Testis (tissue), 3 donors: ENCODE data around the gene PRR15L. TPM values are rescaled to one million over a fixed set of nuclear protein-coding genes. Genes with fewer than 3 reads are reported as not detected.
A peak's percentile ranks its signal among the peaks of the same experiment; 100 is the strongest.

Experiments
- DNase-seq: peaks from one replicate; pipeline ENCODE4 v3.0.0-alpha.2; 2019
- H3K27ac ChIP-seq, 2 donors: fragments of 200-600 bp; sonication (generic); one replicate each; pipeline ENCODE4 v1.5.1; 2019
- H3K27me3 ChIP-seq: fragments of 200-600 bp; sonication (generic); one replicate; pipeline ENCODE4 v1.5.1; 2019
- H3K36me3 ChIP-seq: fragments of 200-600 bp; sonication (generic); one replicate; pipeline ENCODE4 v1.5.1; 2017; ENCODE audit warnings: low read depth; ENCODE audit errors: missing control alignments
- H3K4me1 ChIP-seq: fragments of 200-600 bp; sonication (generic); one replicate; pipeline ENCODE4 v1.5.1; 2019
- H3K4me3 ChIP-seq, 2 donors: fragments of 200-600 bp; sonication (generic); one replicate each; pipeline ENCODE4 v1.5.1; 2017 to 2019
- H3K9me3 ChIP-seq: fragments of 200-600 bp; sonication (generic); one replicate; pipeline ENCODE4 v1.5.1; 2017
- CTCF ChIP-seq, 3 experiments: fragments of 450-650 bp in 2 of 3; fragments of 200-600 bp in 1 of 3; sonication (generic) in 1 of 3; IDR thresholded peaks; one replicate each; pipeline ENCODE4 v1.5.1; 2016 to 2019; ENCODE audit warnings: antibody characterized with exemption in 3 of 3, mild to moderate bottlenecking in 2 of 3, moderate library complexity in 1 of 3
- POLR2A ChIP-seq: fragments of 450-650 bp; IDR thresholded peaks from one replicate; pipeline ENCODE4 v1.6.1; 2017; ENCODE audit warnings: antibody characterized with exemption, mild to moderate bottlenecking, moderate library complexity
- WGBS, 2 donors: methylation state at CpG; one replicate each; pipeline ENCODE4 v1.1.5; 2018; 5-methylcytosine and 5-hydroxymethylcytosine counted together
- intact Hi-C: fragments of 100-400 bp; cut with DNase I; formaldehyde crosslinking; loops from one replicate; pipeline ENCODE4 v1.15.1; 2023; ENCODE audit warnings: low total_unique reads
- polyA plus RNA-seq: library from polyadenylated mRNA; stranded (reverse); fragments of 350-450 nt; fragmentation: Illumina TruSeq; extraction: RNeasy Lipid Tissue Mini Kit (QIAGEN cat#74804); gene quantifications from one replicate; pipeline ENCODE4 v1.2.3, GENCODE V29; 2014; ENCODE audit warnings: low read depth, low replicate concordance; ENCODE audit not compliant: insufficient read depth
- total RNA-seq, 2 donors: library from RNA; depleted of rRNA; stranded (reverse); fragments of >200 nt; gene quantifications; one replicate each; pipeline ENCODE4 v1.2.3, GENCODE V29; 2016

Gene PRR15L
- total and polyA plus RNA-seq, 3 donors from 2014 or later, result 0.55 to 6.2 (median 2.5) TPM

GRCh38 chr17:47946929-47947397, 10.7 kb downstream of the PRR15L start:
- DNase-seq, result peak; percentile 90
- H3K9me3 ChIP-seq, result no peaks in the 10 kb centered on the region
- H3K4me1 ChIP-seq, result peaks cover 55% of the 10 kb centered on the region
- no peaks in the 10 kb centered on the region for H3K27me3 ChIP-seq
- TF ChIP-seq CTCF (IDR thresholded peaks at IDR 0.05) (peak; percentile 48 to 73 (median 71)), POLR2A (no peak)
- no peak overlapping the region for H3K27ac ChIP-seq
- WGBS, 2 donors, result 41 to 50% methylated on average over 2 of the region's 2 CpGs
- no peaks in the 10 kb centered on the region for H3K36me3 ChIP-seq
- no peak overlapping the region for H3K4me3 ChIP-seq
- intact Hi-C loops, result loop anchor here (5.0 kb wide), 1 partner anchor 55 kb away; no protein-coding TSS in a partner anchor

- H3K27me3 ChIP-seq, result no peaks in the 10 kb centered on the region
- H3K4me1 ChIP-seq, result peaks cover 55% of the 10 kb centered on the region
- H3K9me3 ChIP-seq, result no peaks in the 10 kb centered on the region
- TF ChIP-seq CTCF (IDR thresholded peaks at IDR 0.05) (no peak), POLR2A (no peak)
- no peaks in the 10 kb centered on the region for H3K36me3 ChIP-seq
- no peak overlapping the region for H3K4me3 ChIP-seq
- 93 to 97% methylated on average over 5 to 6 of the region's 6 CpGs for WGBS, 2 donors
- no peak for DNase-seq
- intact Hi-C loops, result loop anchor here (5.0 kb wide), 1 partner anchor 54 kb away; no protein-coding TSS in a partner anchor
- H3K27ac ChIP-seq, result peak overlapping the region in 1 of 2 donors; percentile 61
Observed at GRCh38 chr17:47946516-47946915, 11.2 kb downstream of the PRR15L start.

GRCh38 chr17:47945529-47946508, 11.9 kb downstream of the PRR15L start:
- Histone ChIP-seq H3K4me1 (peaks cover 59% of the 10 kb centered on the region), H3K27ac (peak overlapping the region in 1 of 2 donors; percentile 61), H3K9me3 (no peaks in the 10 kb centered on the region), H3K4me3 (no peak overlapping the region), H3K27me3 (no peaks in the 10 kb centered on the region), H3K36me3 (no peaks in the 10 kb centered on the region)
- no peak for DNase-seq
- WGBS, 2 donors, result 80 to 83% methylated on average over 5 to 10 of the region's 10 CpGs
- TF ChIP-seq CTCF (IDR thresholded peaks at IDR 0.05) (no peak), POLR2A (no peak)
- intact Hi-C loops, result loop anchor here (5.0 kb wide), 1 partner anchor 54 kb away; no protein-coding TSS in a partner anchor

DNA sequence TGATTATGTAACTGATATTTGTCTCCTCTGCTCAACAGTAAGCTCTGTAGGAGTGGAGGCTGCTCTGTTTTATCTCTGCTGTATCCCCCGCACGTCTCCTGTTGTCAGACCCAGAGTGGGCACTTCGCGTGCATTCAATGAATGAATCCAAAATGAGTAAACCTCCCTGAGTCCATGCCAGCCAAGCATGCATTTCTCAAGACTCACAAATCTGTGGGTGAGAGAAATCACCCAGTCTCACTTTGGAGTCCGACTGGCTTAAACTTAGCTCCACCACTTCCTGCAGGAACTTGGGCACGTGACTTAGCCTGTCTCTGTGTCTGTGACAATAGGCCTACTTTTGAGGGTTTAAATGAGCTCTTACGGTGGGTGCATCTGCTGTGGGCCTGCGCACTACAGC, 12.6 kb downstream of the PRR15L start:
- peak overlapping the region in 1 of 2 donors; percentile 61 for H3K27ac ChIP-seq
- H3K4me1 ChIP-seq, result peaks cover 60% of the 10 kb centered on the region
- peak; percentile 78 for DNase-seq
- no peaks in the 10 kb centered on the region for H3K9me3 ChIP-seq
- TF ChIP-seq POLR2A (no peak), CTCF (IDR thresholded peaks at IDR 0.05) (no peak)
- WGBS, 2 donors, result 57 to 61% methylated on average over 8 of the region's 8 CpGs
- no peaks in the 10 kb centered on the region for H3K27me3 ChIP-seq
- no peak overlapping the region for H3K4me3 ChIP-seq
- intact Hi-C loops, result loop anchor here (5.0 kb wide), 1 partner anchor 53 kb away; no protein-coding TSS in a partner anchor
- no peaks in the 10 kb centered on the region for H3K36me3 ChIP-seq
